ENCODE results near the gene SEMA4C. TPM values are rescaled to one million over a fixed set of nuclear protein-coding genes. Genes with fewer than 3 reads are reported as not detected.

The SEMA4C gene
- total RNA-seq, 2 experiments from 2014 or later: 0.06 to 0.19 TPM

- no peak for DNase-seq (ENCODE audit: low spot score)
- H3K27ac ChIP-seq (ENCODE audit: low read depth, low read length, poor library complexity, severe bottlenecking): no peak overlapping the region
- H3K79me2 ChIP-seq (ENCODE audit: insufficient read depth, low read depth, low read length): peaks cover 6% of the 10 kb centered on the region; the same call in 1 of the 2 replicates
- H3K9me3 ChIP-seq (ENCODE audit: low read length): no peaks in the 10 kb centered on the region
- H3K4me3 ChIP-seq (ENCODE audit: low read depth, low read length, poor library complexity, severe bottlenecking): no peak overlapping the region
- ChIA-PET POLR2A (no interaction called here), CTCF (ENCODE audit: unreplicated experiment) (no interaction called here)
- H3K9me2 ChIP-seq (ENCODE audit: insufficient read depth, low read length): no peaks in the 10 kb centered on the region
- H2AFZ ChIP-seq (ENCODE audit: low read length): no peak overlapping the region
- intact Hi-C loops (cut with micrococcal nuclease; ENCODE audit: unreplicated experiment): no loop called here
- BruUV-seq (replicated peaks): no TSS peak
- TF ChIP-seq EZH2phosphoT487 (IDR thresholded peaks at IDR 0.05; ENCODE audit: borderline replicate concordance, low read depth, low read length) (no peak), CTCF (conservative IDR thresholded peaks at IDR 0.05; ENCODE audit: low read length) (no peak)
- peaks cover 15% of the 10 kb centered on the region for H3K4me1 ChIP-seq (ENCODE audit: insufficient read depth, low read length, poor library complexity, severe bottlenecking)
- peaks cover 69% of the 10 kb centered on the region; the same call in 1 of the 2 replicates for H3K36me3 ChIP-seq (ENCODE audit: insufficient read depth, low read length)
- H4K20me1 ChIP-seq (ENCODE audit: insufficient read depth, low read length): peaks cover 5% of the 10 kb centered on the region; the same call in 1 of the 2 replicates
- H3K4me2 ChIP-seq (ENCODE audit: low read length): no peak overlapping the region
Observed at GRCh38 chr2:96824079-96824870, 45.6 kb downstream of the SEMA4C start.

- ChIA-PET POLR2A (no interaction called here), CTCF (ENCODE audit: unreplicated experiment) (no interaction called here)
- Histone ChIP-seq H3K36me3 (ENCODE audit: insufficient read depth, low read length) (peaks cover 66% of the 10 kb centered on the region; the same call in 1 of the 2 replicates), H3K4me2 (ENCODE audit: low read length) (no peak overlapping the region), H3K79me2 (ENCODE audit: insufficient read depth, low read depth, low read length) (peaks cover 13% of the 10 kb centered on the region; the same call in 1 of the 2 replicates), H3K27ac (ENCODE audit: low read depth, low read length, poor library complexity, severe bottlenecking) (no peak overlapping the region), H4K20me1 (ENCODE audit: insufficient read depth, low read length) (peaks cover 5% of the 10 kb centered on the region; the same call in 1 of the 2 replicates), H3K9me3 (ENCODE audit: low read length) (no peaks in the 10 kb centered on the region), H3K9me2 (ENCODE audit: insufficient read depth, low read length) (no peaks in the 10 kb centered on the region), H3K4me1 (ENCODE audit: insufficient read depth, low read length, poor library complexity, severe bottlenecking) (peaks cover 26% of the 10 kb centered on the region), H2AFZ (ENCODE audit: low read length) (no peak overlapping the region), H3K4me3 (ENCODE audit: low read depth, low read length, poor library complexity, severe bottlenecking) (no peak overlapping the region)
- no TSS peak for BruUV-seq (replicated peaks)
- DNase-seq (ENCODE audit: low spot score): no peak
- intact Hi-C loops (cut with micrococcal nuclease; ENCODE audit: unreplicated experiment): no loop called here
- no peak for TF ChIP-seq CTCF (conservative IDR thresholded peaks at IDR 0.05; ENCODE audit: low read length)
- TF ChIP-seq EZH2phosphoT487 (IDR thresholded peaks at IDR 0.05; ENCODE audit: borderline replicate concordance, low read depth, low read length): no peak
Observed at GRCh38 chr2:96823198-96823597, 46.7 kb downstream of the SEMA4C start.

GRCh38 chr2:96822786-96823185 lies 47.1 kb downstream of the SEMA4C start:
- Histone ChIP-seq H3K4me1 (ENCODE audit: insufficient read depth, low read length, poor library complexity, severe bottlenecking) (peaks cover 30% of the 10 kb centered on the region), H3K27ac (ENCODE audit: low read depth, low read length, poor library complexity, severe bottlenecking) (no peak overlapping the region), H2AFZ (ENCODE audit: low read length) (no peak overlapping the region), H3K9me3 (ENCODE audit: low read length) (no peaks in the 10 kb centered on the region), H3K4me2 (ENCODE audit: low read length) (no peak overlapping the region), H3K36me3 (ENCODE audit: insufficient read depth, low read length) (peaks cover 63% of the 10 kb centered on the region; the same call in 1 of the 2 replicates), H3K4me3 (ENCODE audit: low read depth, low read length, poor library complexity, severe bottlenecking) (no peak overlapping the region), H3K79me2 (ENCODE audit: insufficient read depth, low read depth, low read length) (peaks cover 16% of the 10 kb centered on the region; the same call in 1 of the 2 replicates), H4K20me1 (ENCODE audit: insufficient read depth, low read length) (peaks cover 8% of the 10 kb centered on the region), H3K9me2 (ENCODE audit: insufficient read depth, low read length) (no peaks in the 10 kb centered on the region)
- ChIA-PET CTCF (ENCODE audit: unreplicated experiment) (no interaction called here), POLR2A (no interaction called here)
- BruUV-seq (replicated peaks): no TSS peak
- intact Hi-C loops (cut with micrococcal nuclease; ENCODE audit: unreplicated experiment): no loop called here
- DNase-seq (ENCODE audit: low spot score): no peak
- no peak for TF ChIP-seq CTCF (conservative IDR thresholded peaks at IDR 0.05; ENCODE audit: low read length)
- no peak for TF ChIP-seq EZH2phosphoT487 (IDR thresholded peaks at IDR 0.05; ENCODE audit: borderline replicate concordance, low read depth, low read length)
